H1 (cell line): ENCODE measurements around the gene ASXL2. TPM values are rescaled to one million over a fixed set of nuclear protein-coding genes. Genes with fewer than 3 reads are reported as not detected.

Experiments
- CTCF ChIA-PET: fragments of 300-600 bp; sonication (Branson Sonifier 250); formaldehyde crosslinking; loops from one replicate; lab custom pipeline; 2021; ENCODE audit not compliant: partially characterized antibody; lab: Charles Lee
- POLR2A ChIA-PET: fragments of 300-600 bp; sonication (Branson Sonifier 250); formaldehyde crosslinking; loops from one replicate; lab custom pipeline; 2021; ENCODE audit warnings: inconsistent platforms; ENCODE audit not compliant: partially characterized antibody; lab: Charles Lee
- DNase-seq, 2 experiments: peaks; one replicate each; pipeline versions ENCODE4 v3.0.0 to v3.0.0-alpha.2; 2010 to 2022; ENCODE audit warnings: low spot score in 2 of 2, low read depth in 1 of 2, mixed read lengths in 1 of 2
- FAIRE-seq: peaks from 2 replicates; lab custom pipeline; 2011; peaks lifted over from hg19 to GRCh38; lab: Jason Lieb, UNC
- H2AFZ ChIP-seq: 2 replicates; pipeline ENCODE4 v1.8.1; 2012; ENCODE audit warnings: low read length, inconsistent platforms
- H2AK5ac ChIP-seq: 2 replicates; pipeline ENCODE4 v1.6.1; 2013; ENCODE audit warnings: low read depth, low read length
- H2BK120ac ChIP-seq: replicated peaks from 2 replicates; pipeline ENCODE3; 2013; ENCODE audit warnings: low read depth, low read length, inconsistent platforms
- H2BK12ac ChIP-seq: 2 replicates; pipeline ENCODE4 v1.6.1; 2013; ENCODE audit warnings: low read depth, low read length
- H2BK15ac ChIP-seq: 2 replicates; pipeline ENCODE4 v1.6.1; 2013; ENCODE audit warnings: low read length
- H2BK20ac ChIP-seq: 2 replicates; pipeline ENCODE4 v1.6.1; 2013; ENCODE audit warnings: low read length
- H2BK5ac ChIP-seq: 2 replicates; pipeline ENCODE4 v1.6.1; 2013; ENCODE audit warnings: low read depth, low read length
- H3K14ac ChIP-seq: 2 replicates; pipeline ENCODE4 v1.6.1; 2013; ENCODE audit warnings: inconsistent platforms; ENCODE audit not compliant: insufficient read length
- H3K18ac ChIP-seq: 2 replicates; pipeline ENCODE4 v1.6.1; 2013; ENCODE audit warnings: low read length; ENCODE audit errors: extremely low read depth
- H3K23ac ChIP-seq: 2 replicates; pipeline ENCODE4 v1.6.1; 2013; ENCODE audit warnings: inconsistent platforms; ENCODE audit not compliant: insufficient read length
- H3K23me2 ChIP-seq: 2 replicates; pipeline ENCODE4 v1.6.1; 2013; ENCODE audit warnings: low read depth, low read length
- H3K27ac ChIP-seq: 2 replicates; pipeline ENCODE4 v1.6.1; 2011; ENCODE audit warnings: low read depth, low read length, inconsistent platforms
- H3K27me3 ChIP-seq, 4 experiments: replicated peaks in 1 of 4; 1 replicate in 1 of 4; 2 replicates in 3 of 4; pipeline versions ENCODE4 v1.6.1 to v1.8.1; 2011 to 2013; ENCODE audit warnings: low read length in 3 of 4, mild to moderate bottlenecking in 3 of 4, inconsistent platforms in 2 of 4, mixed read lengths in 2 of 4, moderate library complexity in 1 of 4; ENCODE audit not compliant: control insufficient read depth in 3 of 4, insufficient read depth in 3 of 4; ENCODE audit errors: extremely low read depth in 1 of 4
- H3K36me3 ChIP-seq, 4 experiments: 2 replicates each; pipeline versions ENCODE4 v1.6.1 to v1.8.1; 2011 to 2013; ENCODE audit warnings: mild to moderate bottlenecking in 4 of 4, low read length in 3 of 4, moderate library complexity in 2 of 4, control low read depth in 1 of 4, inconsistent platforms in 1 of 4; ENCODE audit not compliant: insufficient read depth in 4 of 4, control insufficient read depth in 2 of 4
- H3K4ac ChIP-seq: replicated peaks from 2 replicates; pipeline ENCODE3; 2013; ENCODE audit warnings: low read length, low read depth, mixed read lengths, inconsistent platforms; ENCODE audit not compliant: insufficient read length
- H3K4me1 ChIP-seq, 4 experiments: replicated peaks in 1 of 4; 1 replicate in 1 of 4; 2 replicates in 3 of 4; pipeline versions ENCODE4 v1.6.1 to v1.8.1; 2011 to 2013; ENCODE audit warnings: low read length in 3 of 4, inconsistent platforms in 2 of 4, mixed read lengths in 1 of 4; ENCODE audit not compliant: insufficient read depth in 4 of 4, control insufficient read depth in 3 of 4
- H3K4me2 ChIP-seq, 2 experiments: 2 replicates each; pipeline versions ENCODE4 v1.6.1 to v1.8.1; 2011 to 2013; ENCODE audit warnings: low read depth in 2 of 2, low read length in 2 of 2, control low read depth in 1 of 2, inconsistent platforms in 1 of 2, mild to moderate bottlenecking in 1 of 2; ENCODE audit not compliant: insufficient read depth in 1 of 2
- H3K4me3 ChIP-seq, 4 experiments: fragments of 200-600, 300-600 bp in 1 of 4; sonication (generic), shearing (Covaris generic), sonication (Bioruptor Twin) in 1 of 4; 2 replicates each; pipeline versions ENCODE4 v1.5.1 to v1.8.1; 2011 to 2016; ENCODE audit warnings: low read length in 4 of 4, low read depth in 3 of 4, control low read depth in 2 of 4, inconsistent platforms in 2 of 4, mild to moderate bottlenecking in 2 of 4, mixed read lengths in 1 of 4, moderate library complexity in 1 of 4; ENCODE audit not compliant: insufficient read depth in 2 of 4; ENCODE audit errors: extremely low read depth in 1 of 4
- H3K56ac ChIP-seq: replicated peaks from 2 replicates; pipeline ENCODE3; 2013; ENCODE audit warnings: low read depth, mild to moderate bottlenecking, mixed read lengths, low read length, inconsistent platforms; ENCODE audit not compliant: insufficient read length
- H3K79me1 ChIP-seq: 2 replicates; pipeline ENCODE4 v1.6.1; 2013; ENCODE audit warnings: low read depth, low read length, control low read depth
- H3K79me2 ChIP-seq, 2 experiments: 2 replicates each; pipeline versions ENCODE4 v1.6.1 to v1.8.1; 2012 to 2013; ENCODE audit warnings: low read length in 2 of 2, mild to moderate bottlenecking in 2 of 2, inconsistent platforms in 1 of 2; ENCODE audit not compliant: insufficient read depth in 2 of 2, control insufficient read depth in 1 of 2
- H3K9ac ChIP-seq, 4 experiments: replicated peaks in 1 of 4; 1 replicate in 1 of 4; 2 replicates in 3 of 4; pipeline versions ENCODE4 v1.6.1 to v1.8.1; 2011 to 2013; ENCODE audit warnings: low read depth in 3 of 4, low read length in 3 of 4, control low read depth in 2 of 4, mild to moderate bottlenecking in 2 of 4, moderate library complexity in 2 of 4, inconsistent platforms in 1 of 4; ENCODE audit errors: extremely low read depth in 1 of 4
- H3K9me3 ChIP-seq, 2 experiments: 2 replicates each; pipeline versions ENCODE4 v1.6.1 to v1.8.1; 2012 to 2013; ENCODE audit warnings: mild to moderate bottlenecking in 2 of 2, moderate library complexity in 2 of 2, control low read depth in 1 of 2, inconsistent platforms in 1 of 2, low read depth in 1 of 2, low read length in 1 of 2, mixed read lengths in 1 of 2; ENCODE audit not compliant: insufficient read depth in 2 of 2
- H4K20me1 ChIP-seq, 2 experiments: replicated peaks in 1 of 2; 2 replicates each; pipeline versions ENCODE3 to v1.8.1; 2011 to 2013; ENCODE audit warnings: inconsistent platforms in 2 of 2, low read length in 2 of 2, mild to moderate bottlenecking in 1 of 2; ENCODE audit not compliant: insufficient read depth in 2 of 2, control insufficient read depth in 1 of 2
- H4K5ac ChIP-seq: 2 replicates; pipeline ENCODE4 v1.6.1; 2013; ENCODE audit warnings: low read length, low read depth, mixed read lengths, inconsistent platforms; ENCODE audit not compliant: insufficient read length
- H4K8ac ChIP-seq: 2 replicates; pipeline ENCODE4 v1.8.0; 2013; ENCODE audit warnings: mild to moderate bottlenecking, moderate library complexity, low read length, inconsistent platforms; ENCODE audit not compliant: insufficient read depth; ENCODE audit errors: extremely low read depth
- H4K91ac ChIP-seq: replicated peaks from 2 replicates; pipeline ENCODE3; 2013; ENCODE audit warnings: low read length, mixed read lengths, inconsistent platforms; ENCODE audit not compliant: insufficient read length
- CEBPB ChIP-seq: IDR thresholded peaks from 2 replicates; pipeline ENCODE4 v1.6.1; 2012; ENCODE audit warnings: low read depth, low read length
- CHD2 ChIP-seq: IDR thresholded peaks from 2 replicates; pipeline ENCODE4 v1.6.1; 2012; ENCODE audit warnings: low read length, improper control_type of control experiment
- MAFK ChIP-seq: IDR thresholded peaks from 2 replicates; pipeline ENCODE4 v1.6.1; 2012; ENCODE audit warnings: low read depth, mild to moderate bottlenecking, improper control_type of control experiment, low read length
- NANOG ChIP-seq: IDR thresholded peaks from 2 replicates; pipeline ENCODE4 v1.6.1; 2011; ENCODE audit warnings: low read length, low read depth, mild to moderate bottlenecking, inconsistent platforms; ENCODE audit not compliant: insufficient read depth, poor library complexity, severe bottlenecking
- POU5F1 ChIP-seq: IDR thresholded peaks from 2 replicates; pipeline ENCODE4 v1.6.1; 2011; ENCODE audit warnings: low read depth, mild to moderate bottlenecking, low read length, moderate library complexity
- RNF2 ChIP-seq: fragments of 200-900, 300-1000 bp; sonication (generic); IDR thresholded peaks from 2 replicates; pipeline ENCODE4 v1.7.1; 2016; ENCODE audit warnings: borderline replicate concordance, low read depth, mild to moderate bottlenecking, antibody characterized with exemption, low read length; ENCODE audit not compliant: poor library complexity, severe bottlenecking; ENCODE audit errors: missing control alignments
- SAP30 ChIP-seq: fragments of 300-600 bp; sonication (generic); IDR thresholded peaks from 2 replicates; pipeline ENCODE4 v1.7.1; 2012; ENCODE audit warnings: low read length, moderate library complexity, mild to moderate bottlenecking, inconsistent platforms; ENCODE audit not compliant: insufficient read depth, insufficient replicate concordance
- SIX5 ChIP-seq: IDR thresholded peaks from 2 replicates; pipeline ENCODE4 v1.6.1; 2011; ENCODE audit warnings: mild to moderate bottlenecking, low read depth, low read length
- SP1 ChIP-seq: IDR thresholded peaks from 2 replicates; pipeline ENCODE4 v1.6.1; 2011; ENCODE audit warnings: low read depth, low read length
- TEAD4 ChIP-seq: IDR thresholded peaks from 2 replicates; pipeline ENCODE4 v1.6.1; 2012; ENCODE audit warnings: low read depth, low read length, inconsistent platforms, mixed read lengths
- WGBS, 2 experiments: shearing (Covaris generic) in 1 of 2; methylation state at CpG; one replicate each; pipeline versions ENCODE4 v1.1.6 to v1.1.7; 2013 to 2015; ENCODE audit warnings: low lambda C conversion rate in 2 of 2, mixed read lengths in 2 of 2, inconsistent platforms in 1 of 2, low coverage in 1 of 2, missing lambda C conversion rate in 1 of 2; ENCODE audit not compliant: insufficient replicate concordance in 2 of 2, insufficient coverage in 1 of 2, insufficient read length in 1 of 2; ENCODE audit errors: extremely low coverage in 1 of 2, missing lambda C conversion rate in 1 of 2; 5-methylcytosine and 5-hydroxymethylcytosine counted together
- polyA plus RNA-seq, 7 experiments: library from polyadenylated mRNA; depleted of rRNA in 3 of 7; stranded (reverse) in 5 of 7; unstranded in 2 of 7; fragments of >200 nt in 5 of 7; fragments of 200-250 nt in 2 of 7; gene quantifications; 1 replicate in 5 of 7; 2 replicates in 1 of 7; 4 replicates in 1 of 7; pipeline versions ENCODE4 v1.2.1 to v1.2.3, GENCODE V29; 2011 to 2013; ENCODE audit warnings: missing spikeins in 2 of 7, mixed read lengths in 2 of 7
- total RNA-seq: library from RNA; stranded (reverse); fragmentation: NEBNext Ultra II Directional; extraction: Animal tissue kit (Norgen Biotek cat#: 25700); gene quantifications from 2 replicates; pipeline ENCODE4 v1.2.1, GENCODE V29; 2021
- TF ChIP-seq, protein P1 (sequence below), 3 experiments: IDR thresholded peaks; 1 replicate in 2 of 3; 2 replicates in 1 of 3; pipeline versions ENCODE4 v1.5.1 to v1.6.1; 2011; ENCODE audit warnings: low read length in 3 of 3, mild to moderate bottlenecking in 3 of 3, inconsistent platforms in 2 of 3, low read depth in 1 of 3, moderate library complexity in 1 of 3; ENCODE audit not compliant: insufficient read depth in 1 of 3; ENCODE audit errors: control extremely low read depth in 1 of 3

ASXL2 gene
- total and polyA plus RNA-seq, 2 of the 8 experiments (the other 6 are each of a cell fraction or from before 2014, with no cell fraction given) = 7.2 to 41.3 TPM

GRCh38 chr2:25895018-25895417, 16.7 kb upstream of the ASXL2 start:
- H2BK12ac ChIP-seq = no peak overlapping the region
- POLR2A ChIA-PET = interaction anchor here (1.1 to 2.5 kb wide), 3 partner anchors 12 to 138 kb away, joined by 3 to 14 read pairs (median 4); partner anchors contain the start of genes ASXL2 and RAB10
- no peak overlapping the region for H3K23ac ChIP-seq
- no peak overlapping the region for H2BK5ac ChIP-seq
- no peak overlapping the region for H4K91ac ChIP-seq
- H2BK120ac ChIP-seq = no peak overlapping the region
- no peak overlapping the region for H2AK5ac ChIP-seq
- no peaks in the 10 kb centered on the region for H3K79me1 ChIP-seq
- FAIRE-seq = no peak
- H3K4me3 ChIP-seq = no peak overlapping the region
- no peak overlapping the region for H3K56ac ChIP-seq
- no peak overlapping the region for H3K18ac ChIP-seq
- H3K4me1 ChIP-seq = peaks cover 0 to 2% (median under 1%) of the 10 kb centered on the region in 4 experiments; a peak in 2 of 7 replicates
- H3K4me2 ChIP-seq = no peak overlapping the region
- H2AFZ ChIP-seq = no peak overlapping the region
- no peak overlapping the region for H4K8ac ChIP-seq
- no peak overlapping the region for H3K27ac ChIP-seq
- no peak for DNase-seq
- no peak overlapping the region for H3K9ac ChIP-seq
- no peak overlapping the region for H3K4ac ChIP-seq
- H3K9me3 ChIP-seq = no peaks in the 10 kb centered on the region
- H2BK15ac ChIP-seq = no peak overlapping the region
- no peak overlapping the region for H4K5ac ChIP-seq
- CTCF ChIA-PET = interaction anchor here (0.6 to 2.0 kb wide), 5 partner anchors 11 to 341 kb away, joined by 3 to 5 read pairs (median 3); no protein-coding TSS in a partner anchor
- H3K27me3 ChIP-seq = no peaks in the 10 kb centered on the region
- H2BK20ac ChIP-seq = no peak overlapping the region
- 87% methylated on average over 7 of the region's 7 CpGs; no CpG with 5 or more reads in 1 of the 2 experiments for WGBS, 2 experiments
- H3K36me3 ChIP-seq = no peaks in the 10 kb centered on the region
- H3K23me2 ChIP-seq = no peaks in the 10 kb centered on the region; the same call in 1 of the 2 replicates
- H3K79me2 ChIP-seq = no peaks in the 10 kb centered on the region
- H4K20me1 ChIP-seq = no peaks in the 10 kb centered on the region
- H3K14ac ChIP-seq = no peak overlapping the region
- TF ChIP-seq RNF2 (no peak), SP1 (no peak), CHD2 (no peak), NANOG (no peak), POU5F1 (no peak), SIX5 (no peak), TEAD4 (no peak), MAFK (no peak), CEBPB (no peak), SAP30 (no peak)
- TF ChIP-seq, protein P1, sequence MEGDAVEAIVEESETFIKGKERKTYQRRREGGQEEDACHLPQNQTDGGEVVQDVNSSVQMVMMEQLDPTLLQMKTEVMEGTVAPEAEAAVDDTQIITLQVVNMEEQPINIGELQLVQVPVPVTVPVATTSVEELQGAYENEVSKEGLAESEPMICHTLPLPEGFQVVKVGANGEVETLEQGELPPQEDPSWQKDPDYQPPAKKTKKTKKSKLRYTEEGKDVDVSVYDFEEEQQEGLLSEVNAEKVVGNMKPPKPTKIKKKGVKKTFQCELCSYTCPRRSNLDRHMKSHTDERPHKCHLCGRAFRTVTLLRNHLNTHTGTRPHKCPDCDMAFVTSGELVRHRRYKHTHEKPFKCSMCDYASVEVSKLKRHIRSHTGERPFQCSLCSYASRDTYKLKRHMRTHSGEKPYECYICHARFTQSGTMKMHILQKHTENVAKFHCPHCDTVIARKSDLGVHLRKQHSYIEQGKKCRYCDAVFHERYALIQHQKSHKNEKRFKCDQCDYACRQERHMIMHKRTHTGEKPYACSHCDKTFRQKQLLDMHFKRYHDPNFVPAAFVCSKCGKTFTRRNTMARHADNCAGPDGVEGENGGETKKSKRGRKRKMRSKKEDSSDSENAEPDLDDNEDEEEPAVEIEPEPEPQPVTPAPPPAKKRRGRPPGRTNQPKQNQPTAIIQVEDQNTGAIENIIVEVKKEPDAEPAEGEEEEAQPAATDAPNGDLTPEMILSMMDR (IDR thresholded peaks at IDR 0.05; ENCODE audit: control extremely low read depth in 1 of 3, insufficient read depth in 1 of 3, low read depth in 1 of 3, low read length in 3 of 3) = no peak
